NCI-H2196 treated with DMSO at 0.1 percent for 48 hours (cell line): ENCODE measurements around the gene TRIOBP.
"Not testable (repeated sequence)": the region's sequence is repeated elsewhere in the genome, so short reads cannot be mapped to it uniquely, and the experiment has no call there.

ENCODE experiments used
- DNase-seq: peaks from one replicate; lab custom pipeline; 2025; ENCODE audit not compliant: unreplicated experiment; lab: John Stamatoyannopoulos, UW

TRIOBP gene, protein sequence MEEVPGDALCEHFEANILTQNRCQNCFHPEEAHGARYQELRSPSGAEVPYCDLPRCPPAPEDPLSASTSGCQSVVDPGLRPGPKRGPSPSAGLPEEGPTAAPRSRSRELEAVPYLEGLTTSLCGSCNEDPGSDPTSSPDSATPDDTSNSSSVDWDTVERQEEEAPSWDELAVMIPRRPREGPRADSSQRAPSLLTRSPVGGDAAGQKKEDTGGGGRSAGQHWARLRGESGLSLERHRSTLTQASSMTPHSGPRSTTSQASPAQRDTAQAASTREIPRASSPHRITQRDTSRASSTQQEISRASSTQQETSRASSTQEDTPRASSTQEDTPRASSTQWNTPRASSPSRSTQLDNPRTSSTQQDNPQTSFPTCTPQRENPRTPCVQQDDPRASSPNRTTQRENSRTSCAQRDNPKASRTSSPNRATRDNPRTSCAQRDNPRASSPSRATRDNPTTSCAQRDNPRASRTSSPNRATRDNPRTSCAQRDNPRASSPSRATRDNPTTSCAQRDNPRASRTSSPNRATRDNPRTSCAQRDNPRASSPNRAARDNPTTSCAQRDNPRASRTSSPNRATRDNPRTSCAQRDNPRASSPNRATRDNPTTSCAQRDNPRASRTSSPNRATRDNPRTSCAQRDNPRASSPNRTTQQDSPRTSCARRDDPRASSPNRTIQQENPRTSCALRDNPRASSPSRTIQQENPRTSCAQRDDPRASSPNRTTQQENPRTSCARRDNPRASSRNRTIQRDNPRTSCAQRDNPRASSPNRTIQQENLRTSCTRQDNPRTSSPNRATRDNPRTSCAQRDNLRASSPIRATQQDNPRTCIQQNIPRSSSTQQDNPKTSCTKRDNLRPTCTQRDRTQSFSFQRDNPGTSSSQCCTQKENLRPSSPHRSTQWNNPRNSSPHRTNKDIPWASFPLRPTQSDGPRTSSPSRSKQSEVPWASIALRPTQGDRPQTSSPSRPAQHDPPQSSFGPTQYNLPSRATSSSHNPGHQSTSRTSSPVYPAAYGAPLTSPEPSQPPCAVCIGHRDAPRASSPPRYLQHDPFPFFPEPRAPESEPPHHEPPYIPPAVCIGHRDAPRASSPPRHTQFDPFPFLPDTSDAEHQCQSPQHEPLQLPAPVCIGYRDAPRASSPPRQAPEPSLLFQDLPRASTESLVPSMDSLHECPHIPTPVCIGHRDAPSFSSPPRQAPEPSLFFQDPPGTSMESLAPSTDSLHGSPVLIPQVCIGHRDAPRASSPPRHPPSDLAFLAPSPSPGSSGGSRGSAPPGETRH (N-terminal part only)

DNA sequence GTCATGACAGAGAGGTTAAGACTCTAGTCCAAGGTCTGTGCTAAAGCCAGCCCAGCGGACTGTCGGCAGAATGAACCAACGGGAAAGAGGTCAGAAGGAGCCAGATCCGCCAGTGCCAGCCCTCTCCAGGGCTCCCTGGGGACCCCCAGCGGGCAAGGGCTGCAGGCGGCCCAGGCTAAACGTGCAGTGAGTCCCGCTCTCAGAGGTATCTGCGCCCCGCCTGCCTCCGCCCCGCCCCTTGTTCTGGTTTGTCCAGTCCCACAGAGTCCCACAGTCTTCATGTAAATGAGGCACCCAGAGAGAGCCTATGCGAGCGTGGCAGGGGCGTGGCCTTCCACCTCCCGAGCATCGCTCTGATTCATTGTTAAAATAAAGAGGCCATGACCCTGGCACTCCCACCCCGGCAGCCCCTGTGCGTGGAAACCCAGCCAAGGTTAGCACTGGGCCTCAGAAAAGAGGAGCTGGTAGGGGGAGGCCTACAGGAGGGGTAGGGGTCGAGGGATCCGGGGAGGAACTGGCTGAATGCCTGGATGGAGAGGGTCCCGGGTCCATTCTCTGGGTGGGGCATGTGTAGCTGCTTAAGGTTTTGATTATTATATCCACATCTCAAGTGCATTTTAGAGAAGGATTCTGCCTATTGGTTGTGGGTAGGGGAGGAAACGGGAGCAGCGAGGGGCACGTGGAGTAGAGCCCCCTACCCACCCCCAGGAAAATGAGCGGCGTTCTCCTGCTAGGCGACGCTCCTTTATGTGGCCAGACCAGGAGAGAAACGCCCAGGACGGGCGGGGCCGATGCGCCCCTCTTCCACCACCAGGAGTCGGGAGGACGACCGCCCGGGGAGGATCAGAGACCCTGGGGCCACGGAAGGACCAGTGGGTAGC lies at the start of gene TRIOBP:
TRIOBP (plus strand) TSS at position 392 of the 881 bp plus-strand sequence. CDS start 4,318 bp downstream, outside the sequence.
- DNase-seq, result peak; percentile 87

- DNase-seq, result no peak
Measured at GRCh38 chr22:37647317-37647716, 49.5 kb upstream of the TRIOBP start.

DNA sequence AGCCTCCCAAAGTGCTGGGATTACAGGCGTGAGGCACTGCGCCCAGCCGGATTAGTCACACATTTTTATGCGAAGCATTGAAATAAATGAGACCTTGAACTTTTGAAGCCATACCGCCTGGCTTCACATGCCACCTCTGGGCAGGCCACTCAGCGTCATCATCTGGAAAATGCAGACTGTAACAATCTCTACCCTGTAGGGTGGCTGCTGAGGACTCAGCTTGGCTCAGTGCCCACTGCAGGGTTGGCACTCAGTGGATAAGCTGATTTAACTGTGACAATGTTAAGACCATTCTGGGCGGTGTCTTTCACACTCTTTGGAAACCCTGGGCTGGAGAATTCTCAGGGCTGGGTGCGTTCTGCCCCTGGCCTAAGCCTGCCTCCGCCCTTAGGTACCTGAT lies 48.9 kb upstream of the TRIOBP start:
- no peak for DNase-seq

GRCh38 chr22:37650463-37651136 lies 46.2 kb upstream of the TRIOBP start:
- DNase-seq, result no peak

DNA sequence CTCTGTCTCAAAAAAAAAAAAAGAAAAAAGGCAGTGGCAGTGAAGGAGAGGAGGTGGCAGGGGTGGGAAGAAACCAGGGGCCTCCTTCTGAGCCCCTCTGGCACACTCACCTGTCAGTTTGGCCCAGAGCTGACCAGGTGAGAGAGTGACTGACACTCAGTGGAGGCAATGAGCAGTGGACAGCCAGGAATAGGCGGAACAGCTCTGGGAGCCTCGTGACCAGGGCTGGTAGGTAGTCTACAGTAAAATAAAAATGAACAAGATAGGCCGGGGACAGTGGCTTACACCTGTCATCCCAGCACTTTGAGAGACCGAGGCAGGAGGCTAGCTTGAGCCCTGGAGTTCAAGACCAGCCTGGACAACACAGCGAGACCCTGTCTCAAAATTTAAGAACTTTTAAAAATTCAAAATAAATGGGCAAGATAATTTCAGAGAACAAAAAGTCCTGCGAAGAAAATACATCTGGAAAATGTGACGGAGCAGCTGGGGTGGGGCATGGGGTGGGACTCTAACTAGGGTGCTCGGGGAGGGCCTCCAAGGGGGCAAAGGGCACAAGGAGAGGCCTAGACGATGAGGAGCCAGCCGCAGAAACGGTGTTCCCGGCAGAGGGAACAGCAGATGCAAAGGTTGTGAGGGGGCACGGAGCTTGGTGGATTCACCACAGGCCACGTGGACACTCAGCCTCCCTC lies 42.1 kb upstream of the TRIOBP start:
- DNase-seq, result no peak

DNA sequence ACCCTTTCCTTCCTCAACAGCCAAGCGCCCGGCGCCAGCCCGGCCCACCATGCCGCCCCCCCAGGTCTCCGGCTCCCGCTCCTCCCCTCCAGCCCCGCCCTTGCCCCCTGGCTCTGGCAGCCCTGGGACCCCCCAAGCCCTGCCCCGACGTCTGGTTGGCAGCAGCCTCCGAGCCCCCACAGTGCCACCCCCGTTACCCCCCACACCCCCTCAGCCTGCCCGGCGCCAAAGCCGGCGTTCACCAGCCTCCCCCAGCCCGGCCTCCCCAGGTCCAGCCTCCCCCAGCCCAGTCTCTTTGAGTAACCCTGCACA lies 41.6 kb upstream of the TRIOBP start:
- no peak for DNase-seq

GRCh38 chr22:37656583-37656982 lies 40.3 kb upstream of the TRIOBP start:
- not testable (repeated sequence) for DNase-seq

- no peak for DNase-seq
Measured at GRCh38 chr22:37657590-37658132, 39.2 kb upstream of the TRIOBP start.

GRCh38 chr22:37658133-37659065 lies 38.4 kb upstream of the TRIOBP start, which contains the start of gene PDXP:
TSS of gene PDXP (plus strand) at chr22:37658723. CDS start at chr22:37658783, 60 bp downstream.
- DNase-seq, result peak; percentile 95

DNA sequence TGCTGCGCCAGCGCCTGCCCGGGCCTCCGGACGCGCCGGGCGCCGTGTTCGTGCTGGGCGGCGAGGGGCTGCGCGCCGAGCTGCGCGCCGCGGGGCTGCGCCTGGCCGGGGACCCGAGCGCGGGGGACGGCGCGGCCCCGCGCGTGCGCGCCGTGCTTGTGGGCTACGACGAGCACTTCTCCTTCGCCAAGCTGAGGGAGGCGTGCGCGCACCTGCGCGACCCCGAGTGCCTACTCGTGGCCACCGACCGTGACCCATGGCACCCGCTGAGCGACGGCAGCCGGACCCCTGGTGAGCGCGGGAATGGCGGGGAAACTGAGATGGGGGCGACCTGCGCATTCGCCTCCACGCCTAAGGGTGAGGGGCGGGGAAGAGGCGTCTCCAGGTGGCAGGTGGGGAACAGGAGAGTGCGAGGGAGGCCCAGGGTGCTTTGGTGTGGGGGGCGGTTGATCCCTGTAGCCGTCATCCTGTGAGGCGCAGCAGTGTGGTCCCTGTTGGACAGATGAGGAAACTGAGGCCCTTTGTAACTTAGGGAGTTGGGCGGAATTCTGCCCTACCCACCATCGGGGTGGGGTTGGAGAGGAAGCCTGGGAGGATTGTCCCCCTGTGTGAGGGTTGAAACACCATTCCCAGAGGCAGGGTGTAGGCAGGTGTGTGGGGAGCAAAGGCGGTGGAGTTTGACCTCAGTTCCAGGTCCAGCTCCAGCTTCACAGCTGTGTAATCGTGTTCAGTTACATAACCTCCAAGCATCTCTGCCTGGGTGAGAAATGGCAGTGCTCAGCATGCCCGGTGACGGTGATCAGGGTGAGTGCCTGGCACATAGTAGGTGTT lies 37.6 kb upstream of the TRIOBP start:
- no peak for DNase-seq

DNA sequence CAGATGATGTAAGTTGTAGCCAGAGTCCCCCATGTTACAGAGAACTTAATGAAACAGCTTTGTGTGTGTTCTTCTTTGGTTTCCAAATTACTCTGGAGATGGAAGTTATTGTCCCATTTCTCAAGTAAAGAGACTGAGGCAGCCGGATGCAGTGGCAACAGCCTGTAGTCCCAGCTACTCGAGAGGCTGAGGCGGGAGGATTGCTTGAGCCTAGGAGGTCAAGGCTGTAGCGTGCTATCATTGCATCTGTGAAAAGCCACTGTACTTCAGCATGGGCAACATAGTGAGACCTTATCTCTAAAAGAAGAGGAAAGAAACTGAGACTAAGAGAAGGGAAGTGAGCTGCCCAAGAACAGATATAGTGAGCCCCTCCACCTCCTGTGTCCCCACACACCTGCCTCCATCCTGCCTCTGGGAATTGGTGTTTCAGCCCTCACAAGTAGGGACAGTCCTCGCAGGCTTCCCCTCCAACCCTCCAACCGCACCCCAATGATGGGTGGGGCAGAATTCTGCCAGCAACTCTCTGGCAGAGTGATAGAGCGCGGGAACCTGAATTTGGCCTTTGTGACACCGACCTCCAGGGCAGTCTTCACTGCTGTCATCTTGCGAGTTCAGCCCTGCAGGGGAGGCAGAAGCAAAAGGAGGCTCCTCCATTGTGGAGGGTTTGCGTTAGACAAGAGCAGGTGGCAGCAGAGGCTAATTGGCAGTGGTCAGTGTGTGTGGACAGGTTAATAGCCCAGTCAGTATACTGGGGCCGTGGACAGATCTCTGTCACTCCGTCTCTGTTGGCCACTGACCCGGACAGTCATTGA lies 36.7 kb upstream of the TRIOBP start:
- DNase-seq, result no peak

GRCh38 chr22:37660709-37661045 lies 36.2 kb upstream of the TRIOBP start:
- no peak for DNase-seq

GRCh38 chr22:37661160-37661924 lies 35.5 kb upstream of the TRIOBP start:
- DNase-seq, result no peak

GRCh38 chr22:37662039-37662438 lies 34.8 kb upstream of the TRIOBP start:
- no peak for DNase-seq

DNA sequence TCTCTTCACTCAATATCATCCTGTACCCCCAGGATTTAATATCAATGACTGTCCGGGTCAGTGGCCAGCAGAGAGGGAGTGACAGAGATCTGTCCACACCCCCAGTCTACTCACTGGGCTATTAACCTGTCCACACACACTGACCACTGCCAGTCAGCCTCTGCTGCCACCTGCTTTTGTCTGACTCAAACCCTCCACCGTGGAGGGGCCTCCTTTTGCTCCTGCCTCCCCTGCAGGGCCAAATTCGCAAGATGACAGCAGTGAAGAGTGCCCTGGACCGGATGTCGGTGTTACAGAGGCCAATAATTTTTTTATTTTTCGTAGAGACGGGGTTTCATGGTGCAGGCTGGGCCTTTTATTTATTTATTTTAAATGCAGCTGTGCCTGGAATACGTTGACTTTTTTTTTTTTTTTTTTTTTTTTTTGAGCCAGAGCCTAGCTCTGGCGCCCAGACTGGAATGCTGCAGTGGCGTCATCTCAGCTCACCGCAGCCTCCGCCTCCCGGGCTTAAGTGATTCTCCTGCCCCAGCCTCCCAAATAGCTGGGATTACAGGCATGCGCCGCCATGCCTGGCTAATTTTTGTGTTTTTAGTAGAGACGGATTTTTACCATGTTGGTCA lies 33.2 kb upstream of the TRIOBP start:
- no peak for DNase-seq
